Fibroblast of upper back skin (primary cell): ENCODE results near the gene CPS1.

ENCODE experiments used
- DNase-seq: peaks from one replicate; pipeline ENCODE4 v3.0.0-alpha.2; 2013

CPS1 gene

GRCh38 chr2:210617318-210617717, 60.9 kb downstream of the CPS1 start:
- DNase-seq: no peak

- DNase-seq: peak; percentile 33
Observed at GRCh38 chr2:210617732-210618330, 61.4 kb downstream of the CPS1 start.

DNA sequence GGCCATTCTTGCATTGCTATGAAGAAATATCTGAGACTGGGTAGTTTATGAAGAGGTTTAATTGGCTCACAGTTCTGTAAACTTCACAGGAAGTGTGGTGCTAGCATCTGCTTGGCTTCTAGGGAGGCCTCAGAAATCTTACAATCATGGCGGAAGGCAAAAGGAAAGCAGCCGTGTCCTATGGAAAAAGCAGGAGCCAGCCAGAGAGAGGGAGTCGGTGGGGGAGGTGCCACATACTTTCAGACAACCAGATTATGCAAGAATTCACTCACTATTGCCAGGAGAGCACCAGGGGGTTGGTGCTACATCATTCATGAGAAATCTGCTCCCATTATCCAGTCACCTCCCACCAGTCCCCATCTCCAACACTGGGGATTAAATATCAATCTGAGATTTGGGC, 64.1 kb downstream of the CPS1 start:
- peak; percentile 10 for DNase-seq

DNA sequence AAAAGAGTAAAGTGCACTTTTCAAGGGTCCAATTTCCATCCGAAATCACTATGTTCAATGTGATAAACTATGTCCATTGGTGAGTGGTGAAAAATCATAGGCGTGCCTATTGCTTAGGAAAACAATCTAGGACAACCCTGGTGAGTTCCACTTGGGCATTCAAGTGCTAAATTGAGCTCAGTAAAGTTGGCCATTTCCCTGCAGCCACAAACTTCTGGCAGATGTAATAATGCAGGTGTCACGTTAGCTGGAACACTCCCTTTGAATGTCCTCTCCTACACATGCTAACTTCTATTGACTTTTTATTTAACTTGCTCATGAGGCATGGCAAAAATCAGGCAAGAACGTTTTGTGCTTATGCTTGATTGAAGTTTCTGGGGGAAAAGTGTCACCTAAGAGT, 67.1 kb downstream of the CPS1 start:
- no peak for DNase-seq

DNA sequence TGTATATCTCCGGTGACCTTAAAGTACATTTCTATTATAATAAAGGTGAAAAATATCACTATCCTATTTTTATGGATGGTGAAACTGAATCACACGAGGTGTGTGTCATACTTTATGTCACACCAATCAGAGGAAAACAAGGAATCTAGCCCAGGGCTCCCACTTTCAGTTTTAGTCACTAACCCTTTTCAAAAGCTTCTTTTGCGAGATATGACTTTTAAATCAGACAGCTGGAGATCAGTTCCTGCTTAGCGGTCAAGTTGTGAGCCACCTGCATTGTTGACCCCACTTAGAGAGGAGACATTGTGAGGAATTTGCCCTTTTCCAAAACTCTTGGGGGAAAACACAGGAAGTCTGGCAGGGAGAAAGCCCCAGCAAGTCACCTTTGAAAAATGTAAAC, 70.5 kb downstream of the CPS1 start:
- peak; percentile 10 for DNase-seq

GRCh38 chr2:210630873-210631560, 74.6 kb downstream of the CPS1 start:
- no peak for DNase-seq

- DNase-seq: no peak
Observed at GRCh38 chr2:210633699-210634098, 77.3 kb downstream of the CPS1 start.

DNA sequence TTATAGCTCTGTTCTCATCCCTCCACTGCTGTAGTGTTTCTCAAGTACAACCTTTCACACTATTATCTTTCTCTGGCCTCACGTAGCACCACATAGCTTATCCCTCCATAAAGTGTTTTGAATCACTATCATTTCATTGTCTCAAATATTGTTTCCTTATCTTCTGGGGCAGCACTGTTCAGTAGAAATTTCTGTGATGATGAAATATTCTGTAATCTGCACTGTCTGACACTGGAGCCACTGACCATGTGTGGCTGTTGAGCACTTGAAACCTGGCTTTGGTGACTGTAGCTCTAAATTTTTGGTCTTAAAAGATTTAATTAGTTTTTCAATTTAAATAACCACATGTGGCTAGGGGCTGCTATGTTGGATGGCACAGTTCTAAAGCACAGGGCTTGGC, 78.9 kb downstream of the CPS1 start:
- DNase-seq: peak; percentile 6

GRCh38 chr2:210642333-210642732, 85.9 kb downstream of the CPS1 start:
- no peak for DNase-seq

GRCh38 chr2:210647151-210647550, 90.8 kb downstream of the CPS1 start:
- DNase-seq: no peak

GRCh38 chr2:210654091-210654490, 97.7 kb downstream of the CPS1 start:
- peak; percentile 2 for DNase-seq

- no peak for DNase-seq
Observed at GRCh38 chr2:210655229-210655975, 99.0 kb downstream of the CPS1 start.

GRCh38 chr2:210657874-210658273, 101.5 kb downstream of the CPS1 start:
- no peak for DNase-seq

DNA sequence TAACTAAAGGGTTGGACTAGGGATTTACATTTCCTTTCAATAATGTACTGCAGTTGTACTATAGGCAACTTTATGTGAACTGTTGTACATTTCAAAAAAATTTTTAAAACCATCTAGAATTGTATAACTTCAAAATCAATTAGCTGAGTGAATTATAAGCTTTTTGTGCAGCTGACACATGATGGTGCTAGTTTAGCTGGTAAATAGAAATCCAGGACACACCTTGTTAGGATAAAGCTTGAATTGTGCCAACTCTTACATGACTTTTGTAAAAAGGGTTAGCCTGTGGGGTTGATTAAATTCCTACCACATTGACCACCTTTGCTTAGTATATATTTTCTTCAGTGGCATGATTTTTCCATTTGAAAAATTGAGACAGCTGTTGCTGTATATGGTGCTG, 104.4 kb downstream of the CPS1 start:
- DNase-seq: no peak

DNA sequence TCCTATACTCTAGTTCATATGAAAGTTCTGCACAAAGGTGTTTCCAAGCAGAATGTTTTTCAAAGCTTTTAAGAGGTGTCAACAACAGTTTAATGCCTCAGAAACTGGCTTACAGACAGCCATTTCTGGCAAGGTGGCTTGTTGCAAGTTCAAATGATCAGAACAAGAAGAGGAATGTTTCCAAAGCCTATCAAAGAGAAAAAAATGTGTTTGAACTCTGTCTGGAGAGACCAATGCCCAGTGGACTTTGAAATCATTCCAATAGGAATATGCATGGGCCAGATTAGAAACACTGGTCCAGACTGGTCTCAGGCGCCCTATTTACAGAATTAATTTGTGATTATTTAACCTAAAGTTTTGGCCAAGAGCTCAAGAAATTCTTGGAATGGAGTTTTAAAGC, 106.2 kb downstream of the CPS1 start:
- no peak for DNase-seq

DNA sequence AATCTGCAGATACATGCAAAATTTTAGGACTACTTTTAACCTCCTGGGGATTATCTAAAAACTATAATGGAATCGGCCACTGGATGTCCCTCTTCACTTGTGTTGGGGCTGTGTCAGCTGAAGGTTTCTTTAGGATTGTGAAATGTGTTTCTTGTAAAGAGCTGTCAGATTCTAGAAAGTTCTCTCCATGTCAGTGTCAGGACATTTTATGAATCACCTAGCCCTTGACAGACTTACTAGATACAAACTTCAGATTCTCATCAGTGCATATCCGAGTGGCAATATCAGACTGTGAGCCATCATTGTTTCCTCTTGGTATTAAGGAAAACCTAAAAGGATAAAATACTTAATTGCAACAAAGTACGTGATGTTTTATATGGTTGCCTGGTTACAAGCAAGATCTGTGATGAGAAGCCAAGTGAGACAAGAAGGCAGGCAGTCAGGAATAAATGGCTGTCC, 107.3 kb downstream of the CPS1 start:
- peak; percentile 1 for DNase-seq

DNA sequence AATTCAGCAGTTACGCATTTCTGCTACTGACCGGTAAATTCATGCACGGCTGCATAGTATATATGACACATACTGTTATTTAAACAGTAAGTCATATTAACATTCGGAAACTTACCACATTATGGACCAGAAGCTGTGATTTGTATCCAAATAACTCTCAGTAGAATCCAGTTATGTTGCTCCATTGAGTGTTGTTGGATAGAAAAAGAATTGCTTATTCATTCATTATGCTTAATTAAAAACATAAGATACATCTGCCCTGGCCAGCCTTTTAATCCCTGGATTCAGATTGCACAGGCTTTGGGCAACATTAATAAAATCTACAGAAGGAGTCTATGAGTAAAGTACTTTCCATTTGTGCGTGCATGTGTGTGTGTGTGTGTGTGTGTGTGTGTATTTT, 111.3 kb downstream of the CPS1 start:
- DNase-seq: peak; percentile 1

DNA sequence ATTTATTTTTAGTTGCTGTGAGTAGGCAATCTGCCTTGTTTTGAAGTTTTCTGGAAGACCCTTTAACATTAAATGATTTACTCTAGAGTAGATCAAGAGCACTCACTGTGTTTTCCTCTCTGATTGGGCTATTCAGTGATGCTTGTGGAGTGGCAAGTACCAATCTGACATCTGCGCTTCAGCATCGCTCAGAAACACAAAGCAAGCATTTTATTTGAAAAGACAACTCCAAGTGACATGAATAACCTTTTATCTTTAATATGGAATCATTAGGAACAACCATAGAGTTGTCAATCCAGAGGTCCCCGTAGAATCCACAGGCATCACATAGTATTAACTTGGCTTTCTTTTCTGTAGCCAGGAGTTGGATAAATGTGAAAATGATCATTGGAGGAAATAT, 114.7 kb downstream of the CPS1 start:
- DNase-seq: no peak

GRCh38 chr2:210673117-210673516, 116.7 kb downstream of the CPS1 start:
- DNase-seq: no peak

DNA sequence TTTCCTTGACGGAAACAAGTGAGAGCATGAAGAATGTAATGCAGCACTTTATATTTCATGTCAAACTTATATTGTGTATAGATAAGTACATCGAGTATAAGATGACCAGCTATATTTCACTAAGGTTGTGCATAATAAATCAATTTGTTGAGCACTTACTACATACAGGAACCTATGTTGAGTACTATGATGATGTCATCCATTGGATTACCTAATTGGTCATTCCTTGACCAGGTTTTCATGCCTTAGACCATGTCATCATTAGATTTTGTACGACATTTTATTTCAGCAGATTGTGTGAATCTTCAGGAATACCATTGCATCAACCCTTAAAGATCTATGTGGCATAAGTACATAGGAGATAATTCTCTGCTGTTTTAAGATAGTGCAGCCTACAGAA, 119.7 kb downstream of the CPS1 start:
- no peak for DNase-seq

DNA sequence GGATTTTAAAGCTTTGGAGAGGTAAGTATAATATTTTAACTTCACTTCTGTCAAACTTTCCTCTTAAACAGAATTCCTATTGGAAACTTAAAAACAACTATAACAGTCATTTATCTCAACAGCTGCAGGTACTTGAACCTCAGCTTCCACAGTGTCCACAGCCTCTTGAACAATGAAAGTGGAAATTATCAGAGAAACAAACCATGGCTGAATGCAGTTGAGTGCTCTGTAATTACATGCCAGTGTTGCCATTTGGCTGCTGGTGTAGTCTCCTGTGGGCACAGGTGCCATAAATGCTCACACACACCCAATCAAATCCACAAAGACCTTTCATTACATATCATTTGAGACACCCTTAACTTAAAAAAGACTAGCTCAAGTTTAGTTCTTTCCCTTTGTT, 125.1 kb downstream of the CPS1 start:
- no peak for DNase-seq

DNA sequence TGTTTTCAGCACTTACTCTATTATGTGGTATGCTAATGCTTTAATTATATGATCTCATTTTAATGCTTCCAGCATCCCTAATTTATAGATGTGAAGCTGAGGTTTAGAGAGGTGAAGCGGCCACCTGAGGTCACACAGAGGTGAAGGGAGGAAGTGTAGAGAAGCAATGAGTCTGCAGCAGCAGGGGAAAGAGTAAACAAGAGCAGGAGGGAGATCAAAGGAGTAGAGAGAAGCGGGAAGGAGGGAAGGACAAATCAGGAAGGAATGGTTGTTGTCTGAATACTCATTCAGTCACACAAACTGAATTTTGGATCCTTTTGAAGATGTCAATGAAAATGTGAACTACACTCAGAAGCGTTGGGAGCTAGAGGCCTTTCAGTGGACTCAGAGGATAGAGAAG, 130.0 kb downstream of the CPS1 start:
- no peak for DNase-seq

GRCh38 chr2:210687786-210688470, 131.5 kb downstream of the CPS1 start:
- no peak for DNase-seq

- no peak for DNase-seq
Observed at GRCh38 chr2:210707900-210708299, 151.5 kb downstream of the CPS1 start.
